ENCODE results near the gene ELMO1. TPM values are rescaled to one million over a fixed set of nuclear protein-coding genes. Genes with fewer than 3 reads are reported as not detected.

ELMO1 gene
- total and polyA plus RNA-seq, 2 experiments from 2014 or later, result 6.5 to 24.9 TPM

DNA sequence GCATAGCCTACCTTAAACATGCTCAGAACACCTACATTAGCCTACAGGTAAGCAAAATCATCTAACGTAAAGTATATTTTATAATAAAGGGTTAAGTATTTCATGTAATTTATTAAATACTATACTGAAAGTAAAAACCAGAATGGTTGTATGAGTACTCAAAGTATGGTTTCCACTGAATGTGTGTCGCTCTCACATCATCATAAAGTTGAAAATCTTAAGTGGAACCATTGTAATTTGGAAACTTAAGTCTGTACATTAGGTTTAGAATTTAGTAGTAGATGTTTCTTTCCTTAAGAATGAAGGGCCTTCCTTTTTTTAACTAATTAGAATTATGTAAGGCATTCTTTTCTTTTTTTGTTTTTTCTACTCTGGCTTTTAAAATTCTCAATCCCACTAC lies 484.4 kb downstream of the ELMO1 start:
- Histone ChIP-seq H3K27ac (ENCODE audit: low read depth) (peak overlapping the region; percentile 2; the same call in 1 of the 2 replicates), H3K27me3 (ENCODE audit: insufficient read depth) (no peaks in the 10 kb centered on the region), H3K9me2 (ENCODE audit: insufficient read depth) (peaks cover 5% of the 10 kb centered on the region; the same call in 1 of the 2 replicates), H3F3A (replicated peaks; ENCODE audit: low read depth) (no peaks in the 10 kb centered on the region), H3K4me1 (ENCODE audit: insufficient read depth) (peaks cover 46% of the 10 kb centered on the region), H3K36me3 (ENCODE audit: insufficient read depth) (no peaks in the 10 kb centered on the region), H2AFZ (no peak overlapping the region), H3K4me2 (0 out of 2 replicates have a peak overlapping the region, but pooled peaks have one; percentile 28), H3K79me2 (replicated peaks; ENCODE audit: insufficient read depth) (no peaks in the 10 kb centered on the region), H4K20me1 (replicated peaks; ENCODE audit: insufficient read depth) (no peaks in the 10 kb centered on the region), H3K4me3 (no peak overlapping the region)
- peaks cover 38% of the 10 kb centered on the region for H3K4me1 Mint-ChIP-seq
- H3K4me3 Mint-ChIP-seq, result no peak overlapping the region
- DNase-seq (ENCODE audit: low spot score) (no peak), ATAC-seq (no peak)
- H3K9me3 Mint-ChIP-seq, result peaks cover 3% of the 10 kb centered on the region; the same call in 1 of the 3 replicates
- no peak overlapping the region for H3K27ac Mint-ChIP-seq
- TF ChIP-seq CTCF (conservative IDR thresholded peaks at IDR 0.05; ENCODE audit: low read depth in 2 of 2) (no peak), JUNB (IDR thresholded peaks at IDR 0.05; ENCODE audit: unreplicated experiment) (no peak), ZNF331 (CRISPR knock-in tag; IDR thresholded peaks at IDR 0.05; ENCODE audit: low read depth) (no peak), NANOG (IDR thresholded peaks at IDR 0.05; ENCODE audit: borderline replicate concordance) (no peak), ETS1 (IDR thresholded peaks at IDR 0.05) (no peak), POLR2AphosphoS5 (IDR thresholded peaks at IDR 0.05; ENCODE audit: low read depth) (no peak), ZNF114 (CRISPR knock-in tag; IDR thresholded peaks at IDR 0.05) (no peak), CREB1 (CRISPR knock-in tag; IDR thresholded peaks at IDR 0.05; ENCODE audit: low read depth) (no peak), EZH2 (IDR thresholded peaks at IDR 0.05; ENCODE audit: low read depth, unreplicated experiment) (no peak), STAT1 (IDR thresholded peaks at IDR 0.05; ENCODE audit: unreplicated experiment) (no peak), EZH2phosphoT487 (IDR thresholded peaks at IDR 0.05; ENCODE audit: unreplicated experiment) (no peak)
- TF ChIP-seq, protein P1, sequence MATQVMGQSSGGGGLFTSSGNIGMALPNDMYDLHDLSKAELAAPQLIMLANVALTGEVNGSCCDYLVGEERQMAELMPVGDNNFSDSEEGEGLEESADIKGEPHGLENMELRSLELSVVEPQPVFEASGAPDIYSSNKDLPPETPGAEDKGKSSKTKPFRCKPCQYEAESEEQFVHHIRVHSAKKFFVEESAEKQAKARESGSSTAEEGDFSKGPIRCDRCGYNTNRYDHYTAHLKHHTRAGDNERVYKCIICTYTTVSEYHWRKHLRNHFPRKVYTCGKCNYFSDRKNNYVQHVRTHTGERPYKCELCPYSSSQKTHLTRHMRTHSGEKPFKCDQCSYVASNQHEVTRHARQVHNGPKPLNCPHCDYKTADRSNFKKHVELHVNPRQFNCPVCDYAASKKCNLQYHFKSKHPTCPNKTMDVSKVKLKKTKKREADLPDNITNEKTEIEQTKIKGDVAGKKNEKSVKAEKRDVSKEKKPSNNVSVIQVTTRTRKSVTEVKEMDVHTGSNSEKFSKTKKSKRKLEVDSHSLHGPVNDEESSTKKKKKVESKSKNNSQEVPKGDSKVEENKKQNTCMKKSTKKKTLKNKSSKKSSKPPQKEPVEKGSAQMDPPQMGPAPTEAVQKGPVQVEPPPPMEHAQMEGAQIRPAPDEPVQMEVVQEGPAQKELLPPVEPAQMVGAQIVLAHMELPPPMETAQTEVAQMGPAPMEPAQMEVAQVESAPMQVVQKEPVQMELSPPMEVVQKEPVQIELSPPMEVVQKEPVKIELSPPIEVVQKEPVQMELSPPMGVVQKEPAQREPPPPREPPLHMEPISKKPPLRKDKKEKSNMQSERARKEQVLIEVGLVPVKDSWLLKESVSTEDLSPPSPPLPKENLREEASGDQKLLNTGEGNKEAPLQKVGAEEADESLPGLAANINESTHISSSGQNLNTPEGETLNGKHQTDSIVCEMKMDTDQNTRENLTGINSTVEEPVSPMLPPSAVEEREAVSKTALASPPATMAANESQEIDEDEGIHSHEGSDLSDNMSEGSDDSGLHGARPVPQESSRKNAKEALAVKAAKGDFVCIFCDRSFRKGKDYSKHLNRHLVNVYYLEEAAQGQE (IDR thresholded peaks at IDR 0.05; ENCODE audit: unreplicated experiment), result no peak
- TF ChIP-seq, protein P2, sequence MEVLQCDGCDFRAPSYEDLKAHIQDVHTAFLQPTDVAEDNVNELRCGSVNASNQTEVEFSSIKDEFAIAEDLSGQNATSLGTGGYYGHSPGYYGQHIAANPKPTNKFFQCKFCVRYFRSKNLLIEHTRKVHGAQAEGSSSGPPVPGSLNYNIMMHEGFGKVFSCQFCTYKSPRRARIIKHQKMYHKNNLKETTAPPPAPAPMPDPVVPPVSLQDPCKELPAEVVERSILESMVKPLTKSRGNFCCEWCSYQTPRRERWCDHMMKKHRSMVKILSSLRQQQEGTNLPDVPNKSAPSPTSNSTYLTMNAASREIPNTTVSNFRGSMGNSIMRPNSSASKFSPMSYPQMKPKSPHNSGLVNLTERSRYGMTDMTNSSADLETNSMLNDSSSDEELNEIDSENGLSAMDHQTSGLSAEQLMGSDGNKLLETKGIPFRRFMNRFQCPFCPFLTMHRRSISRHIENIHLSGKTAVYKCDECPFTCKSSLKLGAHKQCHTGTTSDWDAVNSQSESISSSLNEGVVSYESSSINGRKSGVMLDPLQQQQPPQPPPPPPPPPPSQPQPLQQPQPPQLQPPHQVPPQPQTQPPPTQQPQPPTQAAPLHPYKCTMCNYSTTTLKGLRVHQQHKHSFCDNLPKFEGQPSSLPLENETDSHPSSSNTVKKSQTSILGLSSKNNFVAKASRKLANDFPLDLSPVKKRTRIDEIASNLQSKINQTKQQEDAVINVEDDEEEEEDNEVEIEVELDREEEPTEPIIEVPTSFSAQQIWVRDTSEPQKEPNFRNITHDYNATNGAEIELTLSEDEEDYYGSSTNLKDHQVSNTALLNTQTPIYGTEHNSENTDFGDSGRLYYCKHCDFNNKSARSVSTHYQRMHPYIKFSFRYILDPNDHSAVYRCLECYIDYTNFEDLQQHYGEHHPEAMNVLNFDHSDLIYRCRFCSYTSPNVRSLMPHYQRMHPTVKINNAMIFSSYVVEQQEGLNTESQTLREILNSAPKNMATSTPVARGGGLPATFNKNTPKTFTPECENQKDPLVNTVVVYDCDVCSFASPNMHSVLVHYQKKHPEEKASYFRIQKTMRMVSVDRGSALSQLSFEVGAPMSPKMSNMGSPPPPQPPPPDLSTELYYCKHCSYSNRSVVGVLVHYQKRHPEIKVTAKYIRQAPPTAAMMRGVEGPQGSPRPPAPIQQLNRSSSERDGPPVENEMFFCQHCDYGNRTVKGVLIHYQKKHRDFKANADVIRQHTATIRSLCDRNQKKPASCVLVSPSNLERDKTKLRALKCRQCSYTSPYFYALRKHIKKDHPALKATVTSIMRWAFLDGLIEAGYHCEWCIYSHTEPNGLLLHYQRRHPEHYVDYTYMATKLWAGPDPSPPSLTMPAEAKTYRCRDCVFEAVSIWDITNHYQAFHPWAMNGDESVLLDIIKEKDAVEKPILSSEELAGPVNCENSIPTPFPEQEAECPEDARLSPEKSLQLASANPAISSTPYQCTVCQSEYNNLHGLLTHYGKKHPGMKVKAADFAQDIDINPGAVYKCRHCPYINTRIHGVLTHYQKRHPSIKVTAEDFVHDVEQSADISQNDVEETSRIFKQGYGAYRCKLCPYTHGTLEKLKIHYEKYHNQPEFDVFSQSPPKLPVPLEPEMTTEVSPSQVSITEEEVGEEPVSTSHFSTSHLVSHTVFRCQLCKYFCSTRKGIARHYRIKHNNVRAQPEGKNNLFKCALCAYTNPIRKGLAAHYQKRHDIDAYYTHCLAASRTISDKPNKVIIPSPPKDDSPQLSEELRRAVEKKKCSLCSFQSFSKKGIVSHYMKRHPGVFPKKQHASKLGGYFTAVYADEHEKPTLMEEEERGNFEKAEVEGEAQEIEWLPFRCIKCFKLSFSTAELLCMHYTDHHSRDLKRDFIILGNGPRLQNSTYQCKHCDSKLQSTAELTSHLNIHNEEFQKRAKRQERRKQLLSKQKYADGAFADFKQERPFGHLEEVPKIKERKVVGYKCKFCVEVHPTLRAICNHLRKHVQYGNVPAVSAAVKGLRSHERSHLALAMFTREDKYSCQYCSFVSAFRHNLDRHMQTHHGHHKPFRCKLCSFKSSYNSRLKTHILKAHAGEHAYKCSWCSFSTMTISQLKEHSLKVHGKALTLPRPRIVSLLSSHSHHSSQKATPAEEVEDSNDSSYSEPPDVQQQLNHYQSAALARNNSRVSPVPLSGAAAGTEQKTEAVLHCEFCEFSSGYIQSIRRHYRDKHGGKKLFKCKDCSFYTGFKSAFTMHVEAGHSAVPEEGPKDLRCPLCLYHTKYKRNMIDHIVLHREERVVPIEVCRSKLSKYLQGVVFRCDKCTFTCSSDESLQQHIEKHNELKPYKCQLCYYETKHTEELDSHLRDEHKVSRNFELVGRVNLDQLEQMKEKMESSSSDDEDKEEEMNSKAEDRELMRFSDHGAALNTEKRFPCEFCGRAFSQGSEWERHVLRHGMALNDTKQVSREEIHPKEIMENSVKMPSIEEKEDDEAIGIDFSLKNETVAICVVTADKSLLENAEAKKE (CRISPR knock-in tag; IDR thresholded peaks at IDR 0.05), result no peak
- H3K36me3 Mint-ChIP-seq (ENCODE audit: low read depth), result no peaks in the 10 kb centered on the region
- peaks cover 2% of the 10 kb centered on the region for H3K27me3 Mint-ChIP-seq (ENCODE audit: insufficient read depth, low read depth, poor library complexity)

Measured in GM23338 (cell line).